Upper lobe of right lung (tissue), 1 donor: ENCODE data around the gene C19orf25. TPM values are rescaled to one million over a fixed set of nuclear protein-coding genes. Genes with fewer than 3 reads are reported as not detected.

Experiments
- ATAC-seq: fragments of 200-7000 bp; cut with Tn5 transposase; one replicate; pipeline ENCODE4 v1.9.1; 2020; ENCODE audit warnings: mild to moderate bottlenecking, moderate library complexity
- DNase-seq: peaks from one replicate; pipeline ENCODE4 v3.0.0-alpha.2; 2020
- H3K27ac ChIP-seq: fragments of 200-600 bp; one replicate; pipeline ENCODE4 v1.8.0; 2022
- H3K27me3 ChIP-seq: fragments of 200-600 bp; one replicate; pipeline ENCODE4 v1.8.0; 2022; ENCODE audit warnings: mild to moderate bottlenecking
- H3K36me3 ChIP-seq: fragments of 200-600 bp; one replicate; pipeline ENCODE4 v1.8.0; 2022
- H3K4me1 ChIP-seq: fragments of 200-600 bp; one replicate; pipeline ENCODE4 v1.8.0; 2022
- H3K4me3 ChIP-seq: fragments of 200-600 bp; one replicate; pipeline ENCODE4 v1.8.0; 2022; ENCODE audit warnings: mild to moderate bottlenecking
- H3K9me3 ChIP-seq: fragments of 200-600 bp; one replicate; pipeline ENCODE4 v1.8.0; 2022
- intact Hi-C: fragments of 100-400 bp; cut with DNase I; formaldehyde crosslinking; loops from one replicate; pipeline ENCODE4 v1.11.0; 2022
- total RNA-seq: library from RNA; stranded (reverse); fragmentation: NEBNext Ultra II Directional; extraction: Animal tissue kit (Norgen Biotek cat#: 25700); gene quantifications from one replicate; pipeline ENCODE4 v1.2.1, GENCODE V29; 2021
- TF ChIP-seq, protein P1 (sequence below): fragments of 200-600 bp; IDR thresholded peaks from one replicate; pipeline ENCODE4 v1.8.0; 2022; ENCODE audit warnings: antibody characterized with exemption
- donor health status: DM: no; HTN: yes; CAD: no; lungs with severe emphysema.

Gene C19orf25
- total RNA-seq, 1 donor from 2014 or later, result 26.3 TPM

DNA sequence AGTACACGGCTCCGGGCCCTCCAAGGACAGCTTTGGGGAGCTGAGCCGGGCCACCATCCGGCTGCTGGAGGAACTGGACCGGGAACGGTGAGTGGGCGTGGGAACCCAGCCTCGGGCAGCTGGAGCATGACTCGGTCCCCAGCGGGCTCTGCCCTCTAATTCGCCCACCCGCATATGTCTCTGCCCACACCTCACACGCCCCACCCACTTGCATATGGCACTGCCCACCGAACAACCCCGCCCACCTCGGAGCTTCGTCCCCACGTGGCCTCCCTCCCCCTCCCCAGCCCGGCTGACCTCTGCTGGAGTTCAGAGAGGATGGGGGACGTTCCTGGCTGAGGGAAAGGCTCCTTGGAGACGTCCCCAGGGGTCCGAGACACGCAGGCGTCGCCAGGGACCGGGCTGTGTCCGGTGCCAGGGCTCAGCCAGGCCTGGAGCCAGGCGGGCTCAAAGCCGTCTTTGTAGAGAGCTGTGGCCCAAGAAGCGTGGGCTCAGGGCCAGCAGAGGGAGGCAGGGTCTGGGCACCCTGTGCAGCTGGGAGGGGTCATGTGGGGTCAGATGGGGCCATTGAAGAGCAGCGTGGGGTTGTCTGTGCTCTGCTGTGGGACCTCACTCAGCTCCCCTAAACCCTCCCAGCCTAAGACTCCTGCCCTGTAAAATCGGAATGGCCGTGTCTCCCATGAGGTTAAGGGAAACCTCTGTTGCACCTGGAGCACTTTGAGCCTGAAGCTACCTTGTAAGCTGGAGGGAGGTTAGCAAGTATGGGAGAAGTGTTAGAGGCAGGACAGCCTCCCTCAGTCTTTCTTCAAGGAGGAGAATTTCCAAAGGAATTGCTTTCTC, 25.3 kb downstream of the C19orf25 start:
- Histone ChIP-seq H3K36me3 (no peaks in the 10 kb centered on the region), H3K9me3 (no peaks in the 10 kb centered on the region), H3K4me1 (peaks cover 7% of the 10 kb centered on the region), H3K4me3 (no peak overlapping the region), H3K27ac (no peak overlapping the region), H3K27me3 (peaks cover 95% of the 10 kb centered on the region)
- no peak for ATAC-seq
- no peak for DNase-seq
- intact Hi-C loops, result no loop called here
- TF ChIP-seq, protein P1, sequence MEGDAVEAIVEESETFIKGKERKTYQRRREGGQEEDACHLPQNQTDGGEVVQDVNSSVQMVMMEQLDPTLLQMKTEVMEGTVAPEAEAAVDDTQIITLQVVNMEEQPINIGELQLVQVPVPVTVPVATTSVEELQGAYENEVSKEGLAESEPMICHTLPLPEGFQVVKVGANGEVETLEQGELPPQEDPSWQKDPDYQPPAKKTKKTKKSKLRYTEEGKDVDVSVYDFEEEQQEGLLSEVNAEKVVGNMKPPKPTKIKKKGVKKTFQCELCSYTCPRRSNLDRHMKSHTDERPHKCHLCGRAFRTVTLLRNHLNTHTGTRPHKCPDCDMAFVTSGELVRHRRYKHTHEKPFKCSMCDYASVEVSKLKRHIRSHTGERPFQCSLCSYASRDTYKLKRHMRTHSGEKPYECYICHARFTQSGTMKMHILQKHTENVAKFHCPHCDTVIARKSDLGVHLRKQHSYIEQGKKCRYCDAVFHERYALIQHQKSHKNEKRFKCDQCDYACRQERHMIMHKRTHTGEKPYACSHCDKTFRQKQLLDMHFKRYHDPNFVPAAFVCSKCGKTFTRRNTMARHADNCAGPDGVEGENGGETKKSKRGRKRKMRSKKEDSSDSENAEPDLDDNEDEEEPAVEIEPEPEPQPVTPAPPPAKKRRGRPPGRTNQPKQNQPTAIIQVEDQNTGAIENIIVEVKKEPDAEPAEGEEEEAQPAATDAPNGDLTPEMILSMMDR, result no peak

DNA sequence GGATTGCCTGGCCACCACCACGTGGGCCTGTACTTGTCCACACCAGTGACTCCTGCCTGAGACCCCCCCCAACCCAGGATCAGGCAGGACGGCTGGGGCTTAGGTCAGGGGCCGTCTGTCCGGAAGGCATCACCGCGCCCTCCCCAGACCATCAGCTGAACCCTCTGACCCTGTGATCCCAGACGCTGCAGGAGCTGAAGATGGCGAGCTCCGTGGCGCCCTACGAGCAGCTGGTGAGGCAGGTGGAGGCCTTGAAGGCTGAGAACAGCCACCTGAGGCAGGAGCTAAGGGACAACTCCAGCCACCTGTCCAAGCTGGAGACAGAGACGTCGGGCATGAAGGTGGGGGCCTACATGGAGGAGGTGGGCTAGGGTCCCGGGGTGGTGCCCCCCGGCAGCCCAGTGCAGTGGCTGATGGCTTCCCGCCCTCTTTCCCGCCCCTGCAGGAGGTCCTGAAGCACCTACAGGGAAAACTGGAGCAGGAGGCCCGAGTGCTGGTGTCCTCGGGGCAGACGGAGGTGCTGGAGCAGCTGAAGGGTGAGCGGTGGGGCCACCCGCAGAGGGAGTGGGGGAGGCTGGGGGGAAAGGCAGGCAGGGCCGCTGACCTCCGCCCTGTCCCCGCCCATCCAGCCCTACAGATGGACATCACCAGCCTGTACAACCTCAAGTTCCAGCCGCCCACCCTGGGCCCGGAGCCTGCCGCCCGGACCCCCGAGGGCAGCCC, 26.1 kb downstream of the C19orf25 start:
- ATAC-seq (no peak), DNase-seq (no peak)
- Histone ChIP-seq H3K27ac (no peak overlapping the region), H3K9me3 (no peaks in the 10 kb centered on the region), H3K4me1 (peaks cover 7% of the 10 kb centered on the region), H3K36me3 (no peaks in the 10 kb centered on the region), H3K4me3 (no peak overlapping the region), H3K27me3 (peaks cover 98% of the 10 kb centered on the region)
- intact Hi-C loops, result no loop called here
- TF ChIP-seq, protein P1, result no peak

DNA sequence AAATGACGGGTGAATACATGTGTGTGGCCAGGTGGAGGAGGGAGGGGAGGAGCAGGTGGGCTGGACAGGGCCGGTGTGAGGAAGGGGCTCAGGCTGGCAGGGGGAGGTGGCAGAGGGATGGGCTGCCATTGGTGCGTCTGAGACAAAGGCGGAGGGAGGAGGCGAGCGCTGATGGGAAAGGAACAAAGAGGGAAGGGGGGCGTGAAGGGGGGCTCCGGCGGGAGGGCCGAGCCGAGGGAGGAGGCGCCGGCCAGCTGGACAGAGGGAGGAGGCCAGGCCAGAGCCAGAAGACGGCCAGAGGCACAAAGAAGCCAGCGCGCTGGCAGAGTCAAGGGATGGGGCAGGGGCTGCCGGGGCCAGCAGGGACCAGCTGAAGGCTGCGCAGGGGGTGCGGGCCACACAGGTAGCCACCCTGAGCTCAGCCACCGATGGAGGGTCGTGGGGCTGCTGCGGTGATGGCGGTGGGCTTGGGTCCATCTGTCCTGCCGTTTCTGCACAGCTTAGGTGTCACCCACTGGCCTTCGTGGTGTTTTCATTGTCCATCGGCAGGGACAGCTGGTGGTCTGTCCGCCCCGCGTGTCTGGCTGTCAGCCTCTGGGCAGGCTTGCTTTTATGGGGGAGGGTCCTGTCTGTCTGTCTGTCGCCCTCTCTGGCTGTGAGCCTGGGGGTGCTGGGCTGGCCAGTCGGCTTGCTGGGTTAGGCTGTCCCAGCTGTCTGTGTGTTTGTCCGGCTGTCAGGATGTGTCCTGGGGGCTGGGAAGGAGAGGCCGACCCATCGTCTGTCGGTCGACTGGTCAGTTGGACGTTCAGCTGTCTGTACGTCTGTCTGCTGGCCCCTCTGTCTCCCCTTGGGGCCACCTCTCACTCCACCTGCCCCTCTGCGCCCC, 26.9 kb downstream of the C19orf25 start:
- no peaks in the 10 kb centered on the region for H3K9me3 ChIP-seq
- H3K4me1 ChIP-seq, result peaks cover 7% of the 10 kb centered on the region
- no peak overlapping the region for H3K4me3 ChIP-seq
- H3K27me3 ChIP-seq, result peaks cover 98% of the 10 kb centered on the region
- ATAC-seq, result no peak
- no peaks in the 10 kb centered on the region for H3K36me3 ChIP-seq
- TF ChIP-seq, protein P1, result no peak
- intact Hi-C loops, result no loop called here
- no peak overlapping the region for H3K27ac ChIP-seq
- DNase-seq, result no peak

DNA sequence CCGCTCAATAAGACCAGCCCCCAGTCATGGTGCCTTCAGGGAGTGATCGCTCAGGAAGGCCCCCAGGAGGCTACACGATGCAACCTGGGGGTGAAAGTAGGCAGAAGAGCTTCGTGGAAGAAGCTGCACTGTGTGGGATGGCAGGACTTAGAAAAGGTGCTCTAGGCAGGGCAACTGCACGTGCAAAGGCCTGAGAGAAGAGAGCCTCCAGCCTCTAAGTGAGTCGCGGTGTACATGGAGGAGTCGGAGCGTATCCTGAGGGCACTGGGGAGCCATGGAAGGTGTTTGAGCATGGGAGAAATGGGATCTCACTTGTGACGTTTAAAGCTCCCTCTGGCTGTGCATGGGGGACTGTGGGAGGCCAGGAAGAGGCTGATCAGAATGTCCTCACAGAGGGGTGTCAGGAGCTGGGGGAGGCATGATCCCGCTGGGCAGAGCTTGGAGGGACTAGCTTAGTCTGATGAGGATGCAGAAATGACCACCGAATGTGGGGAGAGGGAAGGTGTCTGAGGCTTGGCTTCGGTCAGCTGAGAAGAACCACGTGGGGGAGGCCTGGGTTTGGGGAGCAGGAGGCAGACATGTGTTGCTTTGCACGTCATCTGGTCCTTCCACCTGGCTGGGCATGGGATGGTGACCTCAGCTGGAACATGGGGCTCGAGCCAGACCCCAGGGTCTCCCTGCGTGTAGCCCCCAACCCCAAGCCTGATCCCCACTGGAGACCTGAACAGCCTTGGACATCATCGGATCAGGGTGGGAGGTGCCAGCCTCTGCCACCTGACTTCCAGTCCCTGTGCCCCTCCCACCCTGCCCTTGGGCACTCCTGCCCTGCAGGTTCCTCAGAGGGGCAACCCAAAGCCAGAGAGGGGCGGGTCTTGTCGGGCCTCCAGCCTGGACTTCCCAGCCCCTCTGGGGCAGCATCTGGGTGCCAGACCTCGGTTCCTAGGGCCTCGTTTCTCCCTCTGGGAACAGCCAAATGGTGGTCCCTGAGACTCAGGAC, 28.0 kb downstream of the C19orf25 start:
- ATAC-seq (no peak), DNase-seq (no peak)
- Histone ChIP-seq H3K36me3 (no peaks in the 10 kb centered on the region), H3K27ac (no peak overlapping the region), H3K4me3 (no peak overlapping the region), H3K27me3 (peaks cover 98% of the 10 kb centered on the region), H3K4me1 (peaks cover 14% of the 10 kb centered on the region), H3K9me3 (no peaks in the 10 kb centered on the region)
- intact Hi-C loops, result no loop called here
- TF ChIP-seq, protein P1, result no peak
